Measurements from ENCODE around the gene KIRREL3. TPM values are rescaled to one million over a fixed set of nuclear protein-coding genes. Genes with fewer than 3 reads are reported as not detected.

KIRREL3 gene
- total RNA-seq, 2 donors from 2014 or later, result 0.28 TPM; not detected in 1

DNA sequence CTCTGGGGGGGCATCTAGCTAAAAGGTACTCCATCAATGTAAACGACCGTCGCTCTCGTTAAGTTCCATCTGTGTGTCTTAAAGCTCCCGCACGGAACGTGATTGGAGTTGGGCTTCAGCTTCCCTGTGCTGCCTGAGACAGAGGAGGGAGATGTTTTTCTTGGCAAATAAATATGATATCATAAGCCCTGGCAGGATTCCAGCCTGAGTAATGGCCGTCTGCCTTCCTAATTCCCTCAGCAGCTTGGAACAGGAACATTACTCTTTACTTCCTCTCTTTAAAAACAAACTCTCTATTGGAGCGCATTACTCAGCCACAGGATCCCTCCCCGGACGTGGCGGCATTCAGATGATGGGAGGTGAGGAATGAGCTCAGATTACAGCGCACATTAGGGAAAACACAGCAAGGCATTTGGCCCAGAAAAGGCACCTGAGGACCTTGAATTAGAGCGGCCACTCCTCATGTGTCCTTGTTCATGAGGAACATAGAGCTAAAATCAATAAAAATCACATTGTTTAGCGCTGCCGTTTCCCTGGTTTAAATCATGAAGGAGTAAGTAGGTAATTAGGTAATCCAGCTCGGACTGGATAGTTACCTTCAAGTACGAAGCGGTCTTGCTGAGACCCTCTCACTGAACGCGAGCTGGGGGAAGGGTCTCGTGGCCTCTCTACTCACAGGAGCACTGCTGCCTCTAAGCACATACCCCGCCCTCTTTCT, 414.6 kb downstream of the KIRREL3 start:
- Histone ChIP-seq H3K27me3 (replicated peaks; ENCODE audit: insufficient read depth) (no peaks in the 10 kb centered on the region), H3K9me3 (no peaks in the 10 kb centered on the region), H3K4me3 (no peak overlapping the region), H3K27ac (no peak overlapping the region), H3K36me3 (no peaks in the 10 kb centered on the region), H3K4me1 (replicated peaks) (no peaks in the 10 kb centered on the region)
- WGBS, result 17% methylated on average over 23 of the region's 23 CpGs
- no peak for TF ChIP-seq POLR2A (IDR thresholded peaks at IDR 0.05)
- TF ChIP-seq POLR2AphosphoS5 (IDR thresholded peaks at IDR 0.05), result peak; percentile 87
- TF ChIP-seq CTCF (IDR thresholded peaks at IDR 0.05), result no peak
- intact Hi-C loops (cut with DNase I), result no loop called here
- DNase-seq (ENCODE audit: low spot score), result peak; percentile 67

GRCh38 chr11:126585388-126585773, 415.2 kb downstream of the KIRREL3 start:
- H3K27ac ChIP-seq, result no peak overlapping the region
- intact Hi-C loops (cut with DNase I), result no loop called here
- no peaks in the 10 kb centered on the region for H3K27me3 ChIP-seq (replicated peaks; ENCODE audit: insufficient read depth)
- 56% methylated on average over 20 of the region's 20 CpGs for WGBS
- no peak overlapping the region for H3K4me3 ChIP-seq
- no peaks in the 10 kb centered on the region for H3K9me3 ChIP-seq
- no peaks in the 10 kb centered on the region for H3K36me3 ChIP-seq
- no peaks in the 10 kb centered on the region for H3K4me1 ChIP-seq (replicated peaks)
- TF ChIP-seq POLR2A (IDR thresholded peaks at IDR 0.05) (no peak), POLR2AphosphoS5 (IDR thresholded peaks at IDR 0.05) (no peak), CTCF (IDR thresholded peaks at IDR 0.05) (no peak)
- DNase-seq (ENCODE audit: low spot score), result no peak

GRCh38 chr11:126583594-126584427, 416.8 kb downstream of the KIRREL3 start:
- TF ChIP-seq CTCF (IDR thresholded peaks at IDR 0.05) (no peak), POLR2A (IDR thresholded peaks at IDR 0.05) (no peak), POLR2AphosphoS5 (IDR thresholded peaks at IDR 0.05) (no peak)
- Histone ChIP-seq H3K27me3 (replicated peaks; ENCODE audit: insufficient read depth) (peaks cover under 1% of the 10 kb centered on the region), H3K27ac (no peak overlapping the region), H3K9me3 (no peaks in the 10 kb centered on the region), H3K4me3 (no peak overlapping the region), H3K36me3 (no peaks in the 10 kb centered on the region), H3K4me1 (replicated peaks) (no peaks in the 10 kb centered on the region)
- 86% methylated on average over 26 of the region's 26 CpGs for WGBS
- intact Hi-C loops (cut with DNase I), result no loop called here
- no peak for DNase-seq (ENCODE audit: low spot score)

DNA sequence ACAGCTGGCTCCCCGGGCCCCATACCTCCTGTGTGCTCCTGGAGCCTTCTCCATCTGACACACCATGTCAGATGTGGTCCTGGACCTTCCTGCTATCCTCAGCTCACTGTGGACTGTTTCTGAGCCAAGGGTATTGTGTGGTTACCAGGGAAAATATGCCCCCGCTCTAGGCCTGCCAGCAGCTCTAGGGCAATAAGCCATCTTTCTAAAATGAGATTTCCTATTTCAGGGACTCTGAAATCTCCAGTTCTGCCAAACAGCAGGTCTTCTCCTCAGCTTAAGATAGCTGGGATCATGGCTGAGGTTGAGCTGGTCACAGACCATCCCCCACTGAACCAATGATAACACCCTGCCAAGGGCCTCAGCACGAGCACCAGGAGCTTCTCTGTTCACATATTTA, 417.5 kb downstream of the KIRREL3 start:
- peaks cover 3% of the 10 kb centered on the region for H3K27me3 ChIP-seq (replicated peaks; ENCODE audit: insufficient read depth)
- no peak overlapping the region for H3K27ac ChIP-seq
- DNase-seq (ENCODE audit: low spot score), result no peak
- TF ChIP-seq POLR2A (IDR thresholded peaks at IDR 0.05) (no peak), CTCF (IDR thresholded peaks at IDR 0.05) (no peak), POLR2AphosphoS5 (IDR thresholded peaks at IDR 0.05) (no peak)
- no peaks in the 10 kb centered on the region for H3K36me3 ChIP-seq
- WGBS, result 88% methylated on average over 3 of the region's 3 CpGs
- no peak overlapping the region for H3K4me3 ChIP-seq
- no peaks in the 10 kb centered on the region for H3K9me3 ChIP-seq
- intact Hi-C loops (cut with DNase I), result no loop called here
- H3K4me1 ChIP-seq (replicated peaks), result no peaks in the 10 kb centered on the region

Data from prostate gland (tissue), 2 donors.